ENCODE results near the gene ANKMY1.

Gene ANKMY1

GRCh38 chr2:240502059-240502429, 55.7 kb downstream of the ANKMY1 start:
- TF ChIP-seq CTCF (conservative IDR thresholded peaks at IDR 0.05; ENCODE audit: control insufficient read depth, insufficient read depth, low read depth, low read length): no peak
- no peak overlapping the region for H3K4me3 ChIP-seq (ENCODE audit: control insufficient read depth, low read depth, low read length)
- DNase-seq (ENCODE audit: low read depth): no peak

- no peak overlapping the region for H3K4me3 ChIP-seq (ENCODE audit: control insufficient read depth, low read depth, low read length)
- TF ChIP-seq CTCF (conservative IDR thresholded peaks at IDR 0.05; ENCODE audit: control insufficient read depth, insufficient read depth, low read depth, low read length): no peak
- no peak for DNase-seq (ENCODE audit: low read depth)
These were observed 56.2 kb downstream of the ANKMY1 start for GRCh38 chr2:240501531-240501991.

- no peak overlapping the region for H3K4me3 ChIP-seq (ENCODE audit: control insufficient read depth, low read depth, low read length)
- no peak for DNase-seq (ENCODE audit: low read depth)
- no peak for TF ChIP-seq CTCF (conservative IDR thresholded peaks at IDR 0.05; ENCODE audit: control insufficient read depth, insufficient read depth, low read depth, low read length)
These were observed 57.0 kb downstream of the ANKMY1 start for GRCh38 chr2:240500561-240501423.

GRCh38 chr2:240499309-240500301, 58.2 kb downstream of the ANKMY1 start:
- no peak for DNase-seq (ENCODE audit: low read depth)
- TF ChIP-seq CTCF (conservative IDR thresholded peaks at IDR 0.05; ENCODE audit: control insufficient read depth, insufficient read depth, low read depth, low read length): no peak
- H3K4me3 ChIP-seq (ENCODE audit: control insufficient read depth, low read depth, low read length): no peak overlapping the region

- no peak for DNase-seq (ENCODE audit: low read depth)
- no peak for TF ChIP-seq CTCF (conservative IDR thresholded peaks at IDR 0.05; ENCODE audit: control insufficient read depth, insufficient read depth, low read depth, low read length)
- no peak overlapping the region for H3K4me3 ChIP-seq (ENCODE audit: control insufficient read depth, low read depth, low read length)
These were observed 58.9 kb downstream of the ANKMY1 start for GRCh38 chr2:240498958-240499260.

- no peak for TF ChIP-seq CTCF (conservative IDR thresholded peaks at IDR 0.05; ENCODE audit: control insufficient read depth, insufficient read depth, low read depth, low read length)
- DNase-seq (ENCODE audit: low read depth): no peak
- H3K4me3 ChIP-seq (ENCODE audit: control insufficient read depth, low read depth, low read length): no peak overlapping the region
These were observed 59.4 kb downstream of the ANKMY1 start for GRCh38 chr2:240498171-240498957.

Measured in fibroblast of mammary gland (primary cell).